ENCODE data around the gene C12orf76.

C12orf76 gene

GRCh38 chr12:109994401-109995175, 53.7 kb downstream of the C12orf76 start:
- no peak for FAIRE-seq

- no peak for FAIRE-seq
Measured at GRCh38 chr12:109993091-109993490, 55.2 kb downstream of the C12orf76 start.

DNA sequence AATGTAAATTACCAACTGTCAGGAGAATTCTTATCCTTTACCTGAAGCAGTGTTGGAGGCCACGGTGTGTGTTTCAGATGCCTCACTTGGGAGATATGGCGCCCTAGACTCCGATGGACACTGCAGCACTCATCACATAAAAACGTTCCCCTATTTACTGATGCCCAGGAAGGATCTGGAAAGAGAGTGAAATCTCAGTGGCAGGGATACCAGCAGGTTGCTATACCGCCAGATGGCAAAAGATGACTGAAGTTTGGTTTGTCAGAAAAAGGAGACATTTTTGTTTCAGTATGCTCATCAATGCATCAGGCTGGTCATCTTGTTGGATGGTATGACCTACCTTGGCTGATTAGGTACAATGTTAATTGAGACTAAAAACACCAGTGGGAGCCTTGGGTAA, 56.7 kb downstream of the C12orf76 start:
- no peak for FAIRE-seq

All from TTC549 (cell line).